Measurements from ENCODE around the gene FAM151A. TPM values are rescaled to one million over a fixed set of nuclear protein-coding genes. Genes with fewer than 3 reads are reported as not detected.

Gene FAM151A
- total and polyA plus RNA-seq, 7 donors = 0.05 to 0.07 TPM; not detected in 5

DNA sequence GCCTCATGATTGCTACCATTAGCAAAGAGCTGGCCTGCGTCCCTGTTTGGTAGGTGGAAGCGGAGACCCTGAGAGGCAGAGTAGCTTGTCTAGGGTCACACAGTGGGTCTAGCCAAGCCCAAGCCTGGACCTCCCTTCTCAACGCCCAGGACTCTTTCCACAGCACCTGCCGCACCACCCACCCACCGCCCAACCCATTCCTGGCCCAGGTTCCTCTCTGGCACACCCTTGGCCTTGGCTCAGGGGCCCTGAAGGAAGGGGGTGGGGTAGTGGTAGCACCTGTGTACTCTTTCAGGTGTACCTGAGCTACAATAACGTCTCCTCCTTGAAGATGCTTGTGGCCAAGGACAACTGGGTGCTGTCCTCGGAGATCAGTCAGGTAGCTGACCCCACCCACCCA, 19.3 kb downstream of the FAM151A start:
- Histone ChIP-seq H3K4me3 (no peak overlapping the region), H3K9me3 (no peaks in the 10 kb centered on the region), H3K27ac (no peak overlapping the region), H3K36me3 (ENCODE audit: insufficient read depth in 1 of 2, low read depth in 1 of 2) (peaks cover 0 to 90% of the 10 kb centered on the region in 2 donors), H3K27me3 (ENCODE audit: insufficient read depth in 3 of 3, low read length in 2 of 3) (no peaks in the 10 kb centered on the region), H3K4me1 (no peaks in the 10 kb centered on the region)
- WGBS, 3 donors = 81 to 88% (median 86%) methylated on average over 7 of the region's 7 CpGs
- DNase-seq = peak in 1 of 2 donors; percentile 13
- no peak for ATAC-seq
- TF ChIP-seq, protein P1, sequence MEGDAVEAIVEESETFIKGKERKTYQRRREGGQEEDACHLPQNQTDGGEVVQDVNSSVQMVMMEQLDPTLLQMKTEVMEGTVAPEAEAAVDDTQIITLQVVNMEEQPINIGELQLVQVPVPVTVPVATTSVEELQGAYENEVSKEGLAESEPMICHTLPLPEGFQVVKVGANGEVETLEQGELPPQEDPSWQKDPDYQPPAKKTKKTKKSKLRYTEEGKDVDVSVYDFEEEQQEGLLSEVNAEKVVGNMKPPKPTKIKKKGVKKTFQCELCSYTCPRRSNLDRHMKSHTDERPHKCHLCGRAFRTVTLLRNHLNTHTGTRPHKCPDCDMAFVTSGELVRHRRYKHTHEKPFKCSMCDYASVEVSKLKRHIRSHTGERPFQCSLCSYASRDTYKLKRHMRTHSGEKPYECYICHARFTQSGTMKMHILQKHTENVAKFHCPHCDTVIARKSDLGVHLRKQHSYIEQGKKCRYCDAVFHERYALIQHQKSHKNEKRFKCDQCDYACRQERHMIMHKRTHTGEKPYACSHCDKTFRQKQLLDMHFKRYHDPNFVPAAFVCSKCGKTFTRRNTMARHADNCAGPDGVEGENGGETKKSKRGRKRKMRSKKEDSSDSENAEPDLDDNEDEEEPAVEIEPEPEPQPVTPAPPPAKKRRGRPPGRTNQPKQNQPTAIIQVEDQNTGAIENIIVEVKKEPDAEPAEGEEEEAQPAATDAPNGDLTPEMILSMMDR (IDR thresholded peaks at IDR 0.05) = no peak
- intact Hi-C loops (cut with DNase I) = no loop called here

DNA sequence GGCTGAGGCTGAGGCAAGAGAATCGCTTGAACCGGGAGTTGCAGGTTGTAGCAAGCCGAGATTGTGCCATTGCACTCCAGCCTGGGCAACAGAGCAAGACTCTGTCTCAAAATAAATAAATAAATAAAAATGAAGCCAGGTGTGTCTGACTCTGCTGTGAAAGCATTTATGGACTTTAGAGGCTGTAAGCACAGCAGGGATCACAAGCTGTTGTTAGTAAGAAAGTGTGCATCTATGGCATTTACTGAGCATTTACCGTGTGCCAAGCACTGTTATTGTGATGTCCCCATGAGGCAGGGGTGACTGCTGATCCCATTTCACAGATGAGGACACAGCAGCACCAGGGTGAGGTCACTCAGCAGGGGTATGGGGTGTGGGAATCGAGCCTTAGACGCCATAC, 20.1 kb downstream of the FAM151A start:
- WGBS, 3 donors = 90 to 93% (median 91%) methylated on average over 6 of the region's 6 CpGs
- Histone ChIP-seq H3K4me1 (no peaks in the 10 kb centered on the region), H3K36me3 (ENCODE audit: insufficient read depth in 1 of 2, low read depth in 1 of 2) (peaks cover 0 to 89% of the 10 kb centered on the region in 2 donors), H3K27ac (no peak overlapping the region), H3K9me3 (no peaks in the 10 kb centered on the region), H3K27me3 (ENCODE audit: insufficient read depth in 3 of 3, low read length in 2 of 3) (no peaks in the 10 kb centered on the region), H3K4me3 (no peak overlapping the region)
- intact Hi-C loops (cut with DNase I) = no loop called here
- ATAC-seq (no peak), DNase-seq (no peak)
- TF ChIP-seq, protein P1 (IDR thresholded peaks at IDR 0.05) = no peak

- 89 to 94% (median 91%) methylated on average over 18 of the region's 18 CpGs for WGBS, 3 donors
- ATAC-seq = no peak
- intact Hi-C loops (cut with DNase I) = no loop called here
- peaks cover 0 to 89% of the 10 kb centered on the region in 2 donors for H3K36me3 ChIP-seq (ENCODE audit: insufficient read depth in 1 of 2, low read depth in 1 of 2)
- H3K4me1 ChIP-seq = no peaks in the 10 kb centered on the region
- DNase-seq = peak in 1 of 2 donors; percentile 19
- TF ChIP-seq, protein P1 (IDR thresholded peaks at IDR 0.05) = no peak
- H3K27me3 ChIP-seq (ENCODE audit: insufficient read depth in 3 of 3, low read length in 2 of 3) = no peaks in the 10 kb centered on the region
- no peaks in the 10 kb centered on the region for H3K9me3 ChIP-seq
- H3K4me3 ChIP-seq = no peak overlapping the region
- no peak overlapping the region for H3K27ac ChIP-seq
Observed at GRCh38 chr1:54602554-54602953, 20.8 kb downstream of the FAM151A start.

DNA sequence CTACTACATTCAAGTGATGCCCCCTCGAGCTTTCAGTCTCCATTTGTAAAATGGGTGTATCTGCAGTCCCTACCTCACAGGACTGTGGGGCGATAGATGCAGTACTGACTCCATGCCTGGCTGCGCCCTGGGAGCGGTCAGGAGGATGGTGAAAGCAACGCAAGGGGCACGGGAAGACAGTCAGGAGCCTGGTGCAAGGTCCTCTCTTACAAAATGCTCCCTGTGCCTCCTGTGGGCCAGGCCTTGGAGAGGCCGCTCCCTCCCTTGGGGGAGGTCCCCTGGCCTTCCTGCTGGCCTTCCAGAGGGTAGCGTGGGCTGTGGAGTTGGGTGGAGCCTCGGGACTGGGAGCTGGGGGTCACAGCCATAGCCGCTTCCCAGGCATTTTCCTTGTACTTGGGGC, 21.6 kb downstream of the FAM151A start:
- Histone ChIP-seq H3K9me3 (no peaks in the 10 kb centered on the region), H3K36me3 (ENCODE audit: insufficient read depth in 1 of 2, low read depth in 1 of 2) (peaks cover 2 to 89% of the 10 kb centered on the region in 2 donors), H3K27me3 (ENCODE audit: insufficient read depth in 3 of 3, low read length in 2 of 3) (no peaks in the 10 kb centered on the region), H3K27ac (no peak overlapping the region), H3K4me1 (no peaks in the 10 kb centered on the region), H3K4me3 (no peak overlapping the region)
- TF ChIP-seq, protein P1 (IDR thresholded peaks at IDR 0.05) = no peak
- WGBS, 3 donors = 87 to 88% (median 88%) methylated on average over 10 of the region's 10 CpGs
- no peak for ATAC-seq
- intact Hi-C loops (cut with DNase I) = no loop called here
- DNase-seq = no peak

Measured in psoas muscle (tissue), 8 donors.